ENCODE results near the gene OR51E1. TPM values are rescaled to one million over a fixed set of nuclear protein-coding genes. Genes with fewer than 3 reads are reported as not detected.
A peak's percentile ranks its signal among the peaks of the same experiment; 100 is the strongest.

OR51E1 gene
- total and polyA plus RNA-seq, 9 of the 15 experiments (the other 6 are each of a cell fraction or from before 2014, with no cell fraction given) = 0.03 to 0.04 TPM; not detected in 7

DNA sequence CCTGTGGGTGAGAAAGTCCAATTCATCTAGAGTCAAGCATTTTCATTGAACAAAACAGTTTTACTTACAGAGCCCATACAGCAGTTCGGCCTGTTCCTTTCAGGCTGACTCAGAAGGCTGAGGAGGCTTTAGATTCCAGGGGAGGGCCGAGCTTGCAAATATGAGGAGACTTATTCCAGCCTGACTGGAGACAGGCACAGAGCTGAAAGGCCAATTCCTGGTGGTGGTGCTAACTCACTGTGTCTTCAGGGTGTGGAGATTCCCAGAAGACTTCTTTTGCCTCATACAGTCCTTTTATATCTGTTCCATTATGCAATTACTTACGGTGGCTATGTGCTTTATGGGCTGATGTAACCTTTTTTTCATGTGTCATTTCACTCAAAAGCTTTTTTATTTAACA lies 53.8 kb downstream of the OR51E1 start, which contains the start of gene OR51E2:
Gene OR51E2, minus strand, starts transcription at position 269 of the 400 bp plus-strand sequence. CDS start 15,142 bp downstream, outside the sequence.
- ATAC-seq (peak; percentile 53; the same call in 2 of the 3 replicates), FAIRE-seq (peak; percentile 55)
- TF ChIP-seq SRSF7 (optimal IDR thresholded peaks at IDR 0.05; ENCODE audit: low read depth, low read length) (no peak), NRF1 (conservative IDR thresholded peaks at IDR 0.05 in 1 of 2, IDR thresholded peaks at IDR 0.05 in 1 of 2) (no peak), ZFX (CRISPR knock-in tag; IDR thresholded peaks at IDR 0.05) (no peak), ZNF184 (CRISPR knock-in tag; IDR thresholded peaks at IDR 0.05) (no peak), CBX2 (IDR thresholded peaks at IDR 0.05; ENCODE audit: insufficient read depth, low read length, poor library complexity, severe bottlenecking) (no peak), STAT6 (CRISPR knock-in tag; IDR thresholded peaks at IDR 0.05) (no peak), SLC30A9 (CRISPR knock-in tag; IDR thresholded peaks at IDR 0.05) (no peak), SAFB (IDR thresholded peaks at IDR 0.05; ENCODE audit: borderline replicate concordance, low read depth, low read length) (no peak), CTCFL (IDR thresholded peaks at IDR 0.05; ENCODE audit: borderline replicate concordance, insufficient read depth, low read depth, low read length, poor library complexity, severe bottlenecking) (no peak), HCFC1 (IDR thresholded peaks at IDR 0.05; ENCODE audit: low read depth, low read length) (no peak), POLR2G (IDR thresholded peaks at IDR 0.05; ENCODE audit: low read depth, low read length) (no peak)
- TF ChIP-seq, protein P1, sequence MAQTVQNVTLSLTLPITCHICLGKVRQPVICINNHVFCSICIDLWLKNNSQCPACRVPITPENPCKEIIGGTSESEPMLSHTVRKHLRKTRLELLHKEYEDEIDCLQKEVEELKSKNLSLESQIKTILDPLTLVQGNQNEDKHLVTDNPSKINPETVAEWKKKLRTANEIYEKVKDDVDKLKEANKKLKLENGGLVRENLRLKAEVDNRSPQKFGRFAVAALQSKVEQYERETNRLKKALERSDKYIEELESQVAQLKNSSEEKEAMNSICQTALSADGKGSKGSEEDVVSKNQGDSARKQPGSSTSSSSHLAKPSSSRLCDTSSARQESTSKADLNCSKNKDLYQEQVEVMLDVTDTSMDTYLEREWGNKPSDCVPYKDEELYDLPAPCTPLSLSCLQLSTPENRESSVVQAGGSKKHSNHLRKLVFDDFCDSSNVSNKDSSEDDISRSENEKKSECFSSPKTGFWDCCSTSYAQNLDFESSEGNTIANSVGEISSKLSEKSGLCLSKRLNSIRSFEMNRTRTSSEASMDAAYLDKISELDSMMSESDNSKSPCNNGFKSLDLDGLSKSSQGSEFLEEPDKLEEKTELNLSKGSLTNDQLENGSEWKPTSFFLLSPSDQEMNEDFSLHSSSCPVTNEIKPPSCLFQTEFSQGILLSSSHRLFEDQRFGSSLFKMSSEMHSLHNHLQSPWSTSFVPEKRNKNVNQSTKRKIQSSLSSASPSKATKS (CRISPR knock-in tag; IDR thresholded peaks at IDR 0.05) = no peak
- TF ChIP-seq, protein P2, sequence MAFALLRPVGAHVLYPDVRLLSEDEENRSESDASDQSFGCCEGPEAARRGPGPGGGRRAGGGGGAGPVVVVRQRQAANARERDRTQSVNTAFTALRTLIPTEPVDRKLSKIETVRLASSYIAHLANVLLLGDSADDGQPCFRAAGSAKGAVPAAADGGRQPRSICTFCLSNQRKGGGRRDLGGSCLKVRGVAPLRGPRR (CRISPR knock-in tag; IDR thresholded peaks at IDR 0.05) = no peak
- TF ChIP-seq, protein P3, sequence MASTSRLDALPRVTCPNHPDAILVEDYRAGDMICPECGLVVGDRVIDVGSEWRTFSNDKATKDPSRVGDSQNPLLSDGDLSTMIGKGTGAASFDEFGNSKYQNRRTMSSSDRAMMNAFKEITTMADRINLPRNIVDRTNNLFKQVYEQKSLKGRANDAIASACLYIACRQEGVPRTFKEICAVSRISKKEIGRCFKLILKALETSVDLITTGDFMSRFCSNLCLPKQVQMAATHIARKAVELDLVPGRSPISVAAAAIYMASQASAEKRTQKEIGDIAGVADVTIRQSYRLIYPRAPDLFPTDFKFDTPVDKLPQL (IDR thresholded peaks at IDR 0.05; ENCODE audit: extremely low read depth, insufficient read length) = no peak

More for the DNA sequence above, 53.8 kb downstream of the OR51E1 start, which contains the start of gene OR51E2:
- no peak within 1 kb of the TSS for H3K27ac ChIP-seq (ENCODE audit: extremely low read depth, low read depth, low read length)
- H3K79me2 ChIP-seq (ENCODE audit: control insufficient read depth, insufficient read depth, low read length) = no peaks in the 10 kb centered on the region
- H3K4me3 ChIP-seq = no peak within 1 kb of the TSS
- no peaks in the 10 kb centered on the region for H3K36me3 ChIP-seq (ENCODE audit: control insufficient read depth, insufficient read depth, low read length)
- DNase-seq (ENCODE audit: extremely low read depth in 1 of 4, low spot score in 3 of 4) = peak in 1 of 4 experiments; percentile 7
- ChIA-PET POLR2A (interaction anchor here (0.6 to 0.7 kb wide), 2 partner anchors 31 to 327 kb away, joined by 3 read pairs; no protein-coding TSS in a partner anchor), CTCF (ENCODE audit: low intra/inter-chr PET ratio) (no interaction called here)
- in situ Hi-C loops (cut with MboI) = no loop called here
- H3K9ac ChIP-seq (ENCODE audit: insufficient read depth in 1 of 2, low read depth in 2 of 2, low read length in 2 of 2) = no peak within 1 kb of the TSS
- H3K9me1 ChIP-seq (ENCODE audit: control insufficient read depth, insufficient read depth, low read length) = no peaks in the 10 kb centered on the region
- intact Hi-C loops (cut with micrococcal nuclease) = no loop called here
- 0% methylated on average over 3 of the region's 3 CpGs for WGBS (ENCODE audit: insufficient coverage, low coverage, missing lambda C conversion rate)
- H3K4me2 ChIP-seq (ENCODE audit: insufficient read depth, low read length) = no peak within 1 kb of the TSS
- H3K4me1 ChIP-seq (replicated peaks in 1 of 2; ENCODE audit: control insufficient read depth in 2 of 2, insufficient read depth in 2 of 2, low read length in 2 of 2) = no peaks in the 10 kb centered on the region
- H2AFZ ChIP-seq (ENCODE audit: low read depth, low read length) = no peak within 1 kb of the TSS
- no peaks in the 10 kb centered on the region for H3K9me3 ChIP-seq (replicated peaks; ENCODE audit: control insufficient read depth, insufficient read depth, low read depth, low read length)
- H4K20me1 ChIP-seq (replicated peaks; ENCODE audit: control insufficient read depth, insufficient read depth, low read length) = no peaks in the 10 kb centered on the region
- no TSS peak for BruUV-seq (replicated peaks)
- no peaks in the 10 kb centered on the region; a peak in 1 of 5 replicates for H3K27me3 ChIP-seq (ENCODE audit: control insufficient read depth in 2 of 2, insufficient read depth in 2 of 2, low read length in 2 of 2)

All from K562 (cell line).